Endodermal cell (in vitro differentiated cells): Measurements from ENCODE around the gene PIM1. TPM values are rescaled to one million over a fixed set of nuclear protein-coding genes. Genes with fewer than 3 reads are reported as not detected.

Experiments
- DNase-seq: peaks from one replicate; pipeline ENCODE4 v3.0.0-alpha.2; 2017
- H3K27ac ChIP-seq: 2 replicates; pipeline ENCODE4 v1.5.1; 2013; ENCODE audit warnings: mild to moderate bottlenecking, low read depth, low read length, moderate library complexity
- H3K27me3 ChIP-seq: 2 replicates; pipeline ENCODE4 v1.6.1; 2013; ENCODE audit warnings: mild to moderate bottlenecking, low read length, moderate library complexity; ENCODE audit not compliant: insufficient read depth, control insufficient read depth, poor library complexity, severe bottlenecking
- H3K36me3 ChIP-seq: 2 replicates; pipeline ENCODE4 v1.7.0; 2013; ENCODE audit warnings: mild to moderate bottlenecking, low read length, moderate library complexity; ENCODE audit not compliant: control insufficient read depth, insufficient read depth
- H3K4me1 ChIP-seq: one replicate; pipeline ENCODE4 v1.7.0; 2013; ENCODE audit warnings: low read length; ENCODE audit not compliant: control insufficient read depth, insufficient read depth
- H3K4me3 ChIP-seq: 2 replicates; pipeline ENCODE4 v1.5.1; 2013; ENCODE audit warnings: mild to moderate bottlenecking, low read length, moderate library complexity
- H3K9ac ChIP-seq: 2 replicates; pipeline ENCODE4 v1.6.1; 2013; ENCODE audit warnings: mild to moderate bottlenecking, low read length, moderate library complexity; ENCODE audit not compliant: poor library complexity, severe bottlenecking; ENCODE audit errors: extremely low read depth
- H3K9me3 ChIP-seq: 2 replicates; pipeline ENCODE4 v1.6.1; 2013; ENCODE audit warnings: mild to moderate bottlenecking, low read length, moderate library complexity; ENCODE audit not compliant: control insufficient read depth
- H3K27ac Mint-ChIP-seq: 2 replicates; pipeline ENCODE4 v1.8.0; 2020; ENCODE audit warnings: mixed read lengths
- H3K27me3 Mint-ChIP-seq: 2 replicates; pipeline ENCODE4 v1.8.0; 2021; ENCODE audit warnings: mild to moderate bottlenecking, mixed read lengths; ENCODE audit not compliant: insufficient read depth
- H3K36me3 Mint-ChIP-seq: 2 replicates; pipeline ENCODE4 v1.8.0; 2020; ENCODE audit warnings: low read depth, mixed read lengths
- H3K4me1 Mint-ChIP-seq: 2 replicates; pipeline ENCODE4 v1.8.0; 2020; ENCODE audit warnings: mixed read lengths
- H3K4me3 Mint-ChIP-seq: 2 replicates; pipeline ENCODE4 v1.8.0; 2020; ENCODE audit warnings: mild to moderate bottlenecking, moderate library complexity, mixed read lengths
- H3K9me3 Mint-ChIP-seq: 2 replicates; pipeline ENCODE4 v1.8.0; 2020; ENCODE audit warnings: mild to moderate bottlenecking, mixed read lengths
- CTCF ChIP-seq: fragments of 200-600 bp; sonication (generic); conservative IDR thresholded peaks from 2 replicates; pipeline ENCODE4 v1.5.0; 2021; ENCODE audit warnings: antibody characterized with exemption, mild to moderate bottlenecking
- WGBS, 2 experiments: methylation state at CpG; one replicate each; pipeline versions ENCODE4 v1.1.5 to v1.1.7; 2013; ENCODE audit warnings: missing lambda C conversion rate in 2 of 2, mixed read lengths in 1 of 2; ENCODE audit not compliant: insufficient coverage in 1 of 2, insufficient read length in 1 of 2; 5-methylcytosine and 5-hydroxymethylcytosine counted together
- total RNA-seq, 2 donors: library from RNA; stranded (reverse); fragmentation: NEBNext Ultra II Directional in 1 of 2; extraction: Animal tissue kit (Norgen Biotek cat#: 25700) in 1 of 2; gene quantifications; 2 replicates in 1 of 2; 3 replicates in 1 of 2; pipeline ENCODE4 v1.2.1, GENCODE V29; 2021

The PIM1 gene
- total RNA-seq, 2 donors from 2014 or later: 43.9 to 65.3 TPM

GRCh38 chr6:37174196-37174514, 4.2 kb downstream of the PIM1 start:
- Histone ChIP-seq H3K4me1 (peaks cover 2% of the 10 kb centered on the region), H3K9me3 (no peaks in the 10 kb centered on the region), H3K4me3 (peak overlapping the region; percentile 35), H3K36me3 (peaks cover 47% of the 10 kb centered on the region), H3K9ac (no peak overlapping the region), H3K27me3 (no peaks in the 10 kb centered on the region), H3K27ac (no peak overlapping the region)
- Mint-ChIP-seq H3K27ac (no peak overlapping the region), H3K27me3 (no peaks in the 10 kb centered on the region), H3K36me3 (peaks cover 33% of the 10 kb centered on the region), H3K4me3 (no peak overlapping the region), H3K9me3 (no peaks in the 10 kb centered on the region), H3K4me1 (peaks cover 11% of the 10 kb centered on the region)
- TF ChIP-seq CTCF: no peak
- WGBS, 2 experiments: 92 to 95% methylated on average over 2 to 3 of the region's 3 CpGs
- DNase-seq: no peak

GRCh38 chr6:37174515-37175331, 4.8 kb downstream of the PIM1 start:
- Histone ChIP-seq H3K4me3 (peak overlapping the region; percentile 35), H3K36me3 (peaks cover 47% of the 10 kb centered on the region), H3K27ac (no peak overlapping the region), H3K4me1 (peaks cover 2% of the 10 kb centered on the region), H3K9ac (no peak overlapping the region), H3K9me3 (no peaks in the 10 kb centered on the region), H3K27me3 (no peaks in the 10 kb centered on the region)
- WGBS, 2 experiments: 85 to 93% methylated on average over 4 to 10 of the region's 10 CpGs
- Mint-ChIP-seq H3K4me1 (peaks cover 11% of the 10 kb centered on the region), H3K4me3 (no peak overlapping the region), H3K27ac (no peak overlapping the region), H3K27me3 (no peaks in the 10 kb centered on the region), H3K36me3 (peaks cover 33% of the 10 kb centered on the region), H3K9me3 (no peaks in the 10 kb centered on the region)
- TF ChIP-seq CTCF: no peak
- DNase-seq: no peak

- no peaks in the 10 kb centered on the region for H3K9me3 ChIP-seq
- Mint-ChIP-seq H3K4me3 (no peak overlapping the region), H3K9me3 (no peaks in the 10 kb centered on the region), H3K36me3 (peaks cover 33% of the 10 kb centered on the region), H3K27me3 (no peaks in the 10 kb centered on the region), H3K27ac (no peak overlapping the region), H3K4me1 (peaks cover 11% of the 10 kb centered on the region)
- H3K9ac ChIP-seq: no peak overlapping the region
- peaks cover 2% of the 10 kb centered on the region for H3K4me1 ChIP-seq
- no peak for TF ChIP-seq CTCF
- no peak for DNase-seq
- H3K36me3 ChIP-seq: peaks cover 47% of the 10 kb centered on the region
- 92 to 94% methylated on average over 16 to 18 of the region's 18 CpGs for WGBS, 2 experiments
- H3K4me3 ChIP-seq: no peak overlapping the region
- no peak overlapping the region for H3K27ac ChIP-seq
- H3K27me3 ChIP-seq: no peaks in the 10 kb centered on the region
Measured at GRCh38 chr6:37175332-37176267, 5.6 kb downstream of the PIM1 start.
